Islet of Langerhans (tissue), 1 donor: ENCODE measurements around the gene RDM1.

Experiments
- FAIRE-seq: peaks from one replicate; lab custom pipeline; 2011; peaks lifted over from hg19 to GRCh38; lab: Jason Lieb, UNC

The RDM1 gene

GRCh38 chr17:35932586-35932985 is 2.0 kb upstream of the RDM1 start:
- FAIRE-seq: no peak

DNA sequence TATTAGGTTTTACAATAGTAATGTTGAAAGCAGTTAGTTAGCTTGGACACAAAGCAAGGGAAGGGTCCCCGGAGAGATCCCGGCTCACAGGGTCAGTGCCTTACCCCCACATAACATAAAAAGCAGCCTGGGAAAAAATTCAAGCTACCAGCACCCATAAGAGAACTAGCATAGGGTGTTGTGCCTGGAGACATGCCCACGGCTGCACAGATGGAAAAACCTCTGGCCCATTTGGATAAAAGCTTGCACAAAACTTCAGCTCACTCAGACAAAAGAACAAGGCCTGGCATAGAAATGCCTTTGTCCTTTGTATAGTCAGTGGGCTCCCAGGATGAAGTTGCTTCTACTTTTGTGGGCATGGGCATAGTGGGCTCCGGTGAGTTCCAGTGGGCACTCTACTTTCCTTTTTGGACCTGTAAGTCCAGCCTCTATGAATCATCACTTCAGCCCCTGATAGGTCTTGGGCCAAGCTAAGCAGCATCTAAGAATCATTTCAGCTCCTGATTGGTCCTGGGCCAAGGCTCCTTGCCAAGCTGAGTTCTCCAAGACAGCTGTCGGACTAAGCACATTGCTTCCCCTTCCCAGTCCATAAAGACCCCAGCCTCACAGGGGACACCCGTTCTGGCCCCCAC is 1.3 kb upstream of the RDM1 start:
- FAIRE-seq: no peak

GRCh38 chr17:35927714-35928113 is 2.9 kb downstream of the RDM1 start:
- no peak for FAIRE-seq

GRCh38 chr17:35923609-35924114 is 6.9 kb downstream of the RDM1 start:
- FAIRE-seq: no peak

- FAIRE-seq: no peak
These were observed 10.3 kb downstream of the RDM1 start for GRCh38 chr17:35920229-35920628.

DNA sequence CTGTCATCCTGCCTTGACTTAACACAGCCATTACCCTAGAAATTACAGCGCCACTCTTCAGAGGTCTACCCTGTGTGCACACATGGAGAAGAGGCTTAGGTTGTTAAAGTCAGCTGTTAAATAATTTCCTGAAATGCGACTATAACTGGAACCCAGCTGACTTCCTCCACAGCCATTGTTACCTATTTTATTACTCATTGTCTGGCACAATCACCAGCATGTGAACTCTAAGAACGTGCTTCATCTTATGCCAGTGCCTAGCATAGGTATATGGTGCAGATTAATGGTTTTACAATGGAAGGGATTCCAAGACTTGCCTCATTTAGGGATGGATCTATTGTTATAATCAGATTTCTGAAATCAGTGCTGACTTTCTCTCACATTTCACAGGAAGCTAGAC is 11.9 kb downstream of the RDM1 start:
- no peak for FAIRE-seq

DNA sequence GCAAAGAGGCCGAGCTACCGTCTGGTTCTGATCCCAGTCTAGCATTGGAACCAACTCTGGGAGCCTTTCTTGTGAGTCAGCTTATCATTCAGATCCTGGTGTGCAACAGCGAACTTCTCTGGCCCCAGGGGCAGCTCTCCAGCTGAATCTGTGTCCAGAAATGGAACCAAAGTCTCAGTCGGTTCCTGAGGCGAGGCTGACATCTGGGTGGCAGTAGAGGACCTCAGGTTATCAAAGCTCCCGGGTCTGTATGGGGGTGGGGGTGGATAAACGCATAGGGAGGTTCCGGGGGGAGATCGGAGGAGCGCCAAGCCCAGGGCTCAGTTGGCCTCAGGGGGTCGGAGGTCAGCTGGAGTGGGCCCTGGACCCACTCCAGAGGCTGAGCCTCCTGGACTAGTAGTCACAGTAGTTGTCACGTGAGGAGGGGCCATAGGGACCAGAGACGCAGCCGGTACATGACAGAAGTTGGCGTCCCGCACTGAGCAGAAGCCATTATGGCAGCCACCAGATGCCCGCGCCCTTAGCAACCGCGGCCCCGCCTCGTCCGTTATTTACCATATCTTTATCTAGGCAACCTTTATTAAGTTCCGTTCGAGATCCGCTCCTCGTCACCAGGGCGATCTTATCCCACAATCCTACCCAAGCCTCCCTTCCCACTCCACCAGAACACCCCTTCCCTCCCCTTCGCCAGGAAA is 12.9 kb downstream of the RDM1 start:
- FAIRE-seq: no peak

- FAIRE-seq: no peak
These were observed 15.2 kb downstream of the RDM1 start for GRCh38 chr17:35915153-35915964.

GRCh38 chr17:35914354-35914753 is 16.2 kb downstream of the RDM1 start:
- FAIRE-seq: no peak

DNA sequence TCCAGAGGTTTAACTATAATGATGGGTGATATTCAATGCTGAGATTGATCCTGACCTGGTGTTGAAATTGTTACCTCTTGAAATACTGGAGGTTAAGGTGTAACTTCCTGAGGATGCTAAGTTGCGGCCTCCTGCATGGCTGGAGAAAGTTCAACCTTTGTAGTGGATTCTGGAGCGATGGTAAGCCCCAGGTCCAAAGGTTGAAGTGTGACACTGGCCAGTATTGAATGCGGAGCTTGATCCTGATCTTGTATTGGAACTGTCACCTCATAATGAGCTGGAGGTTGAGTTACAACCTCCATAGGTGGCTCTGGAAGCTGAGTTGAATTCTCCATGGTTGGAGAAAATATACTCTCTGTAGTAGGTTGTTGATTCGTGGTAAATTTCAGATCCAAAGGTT is 17.0 kb downstream of the RDM1 start:
- FAIRE-seq: no peak

GRCh38 chr17:35912942-35913341 is 17.6 kb downstream of the RDM1 start:
- no peak for FAIRE-seq

- no peak for FAIRE-seq
These were observed 18.1 kb downstream of the RDM1 start for GRCh38 chr17:35912339-35912912.

GRCh38 chr17:35909408-35909807 is 21.2 kb downstream of the RDM1 start:
- no peak for FAIRE-seq

DNA sequence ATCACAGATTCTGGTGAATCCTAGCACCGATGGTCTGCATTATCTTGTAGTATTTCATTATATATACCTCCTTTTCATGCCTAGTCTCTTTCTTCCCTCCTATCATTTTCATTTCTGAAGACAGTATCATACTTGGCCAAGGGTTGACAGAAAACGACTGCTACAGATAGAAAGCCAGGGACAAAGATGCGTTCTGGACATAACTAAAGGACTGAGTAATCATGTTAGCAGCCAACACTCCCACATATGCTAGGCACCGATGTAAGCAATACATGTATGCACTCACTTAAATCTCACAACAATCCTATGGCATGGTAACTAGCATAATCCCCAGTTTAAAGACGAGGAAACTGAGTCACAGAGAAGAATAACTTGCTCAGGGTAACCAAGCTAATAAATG is 22.9 kb downstream of the RDM1 start:
- FAIRE-seq: no peak

DNA sequence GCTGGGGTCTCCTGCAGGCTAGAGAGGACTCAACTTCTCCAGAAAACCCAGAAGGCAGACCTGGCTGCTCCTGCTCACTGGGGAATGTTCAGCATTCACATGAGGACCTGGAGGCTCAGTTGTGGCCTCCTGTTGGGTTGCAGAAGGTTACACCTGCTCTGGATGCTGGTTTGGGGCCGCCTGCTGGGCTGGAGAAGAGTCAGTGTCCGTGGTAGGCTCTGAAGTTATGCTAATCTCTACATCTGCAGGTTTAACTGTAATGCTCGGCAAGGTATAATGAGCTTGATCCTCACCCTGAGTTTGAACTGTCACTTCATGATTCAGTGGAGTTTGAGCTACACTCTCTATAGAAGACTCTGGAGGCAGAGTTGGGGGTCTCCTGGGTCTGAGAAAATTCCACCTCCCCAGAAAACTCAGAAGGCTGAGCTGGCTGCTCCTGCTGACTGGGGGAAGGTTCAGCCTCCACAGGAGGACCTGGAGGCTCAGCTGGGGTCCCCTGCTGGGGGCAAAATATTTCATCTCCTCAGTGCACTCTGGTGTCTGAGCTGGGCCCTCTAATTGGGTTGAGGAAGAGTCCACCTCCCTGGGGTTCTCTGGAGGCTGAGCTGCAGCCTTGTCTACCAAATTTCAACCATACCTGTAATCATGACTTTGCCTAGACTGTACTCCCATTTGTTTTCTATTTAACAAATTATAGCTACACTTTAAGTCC is 23.5 kb downstream of the RDM1 start:
- no peak for FAIRE-seq

- FAIRE-seq: no peak
These were observed 24.2 kb downstream of the RDM1 start for GRCh38 chr17:35906191-35906925.

DNA sequence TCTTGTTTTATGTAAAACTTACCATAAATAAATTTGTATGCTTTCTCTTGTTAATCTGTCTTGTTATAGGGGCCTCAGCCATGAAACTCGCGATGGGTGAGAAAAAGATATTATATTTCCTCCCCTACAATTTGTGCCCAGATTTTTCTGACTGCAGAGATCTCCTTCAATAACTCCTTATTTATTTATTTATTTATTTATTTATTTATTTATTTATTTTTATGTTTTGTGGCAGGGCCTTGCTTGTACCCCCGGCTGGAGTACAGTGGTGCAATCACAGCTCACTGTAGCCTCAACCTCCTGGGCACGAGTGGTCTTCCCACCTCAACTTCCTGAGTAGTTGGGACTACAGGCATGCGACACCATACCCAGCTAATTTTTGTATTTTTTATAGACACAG is 27.1 kb downstream of the RDM1 start:
- no peak for FAIRE-seq

- FAIRE-seq: no peak
These were observed 28.9 kb downstream of the RDM1 start for GRCh38 chr17:35901631-35902175.

GRCh38 chr17:35900708-35901480 is 29.7 kb downstream of the RDM1 start:
- FAIRE-seq: no peak

- no peak for FAIRE-seq
These were observed 30.3 kb downstream of the RDM1 start for GRCh38 chr17:35900280-35900679.
